ENCODE measurements around the gene UQCC5.

The UQCC5 gene

GRCh38 chr3:52561028-52561747 is 24.8 kb downstream of the UQCC5 start:
- Histone ChIP-seq H3K9me3 (ENCODE audit: low read length) (no peaks in the 10 kb centered on the region), H3K4me3 (ENCODE audit: low read length) (no peak overlapping the region), H3K27me3 (ENCODE audit: insufficient read depth, low read length) (no peaks in the 10 kb centered on the region), H3K36me3 (ENCODE audit: insufficient read depth, low read length) (peaks cover 74% of the 10 kb centered on the region), H3K4me1 (ENCODE audit: insufficient read depth, low read length) (peaks cover 14% of the 10 kb centered on the region), H2AFZ (ENCODE audit: low read depth, low read length) (no peak overlapping the region)

- Histone ChIP-seq H2AFZ (ENCODE audit: low read depth, low read length) (no peak overlapping the region), H3K4me1 (ENCODE audit: insufficient read depth, low read length) (peaks cover 6% of the 10 kb centered on the region), H3K4me3 (ENCODE audit: low read length) (no peak overlapping the region), H3K36me3 (ENCODE audit: insufficient read depth, low read length) (peaks cover 60% of the 10 kb centered on the region), H3K9me3 (ENCODE audit: low read length) (no peaks in the 10 kb centered on the region), H3K27me3 (ENCODE audit: insufficient read depth, low read length) (no peaks in the 10 kb centered on the region)
Measured at GRCh38 chr3:52563984-52564383, 27.6 kb downstream of the UQCC5 start.

GRCh38 chr3:52568069-52568468 is 31.7 kb downstream of the UQCC5 start:
- Histone ChIP-seq H3K4me3 (ENCODE audit: low read length) (no peak overlapping the region), H3K27me3 (ENCODE audit: insufficient read depth, low read length) (no peaks in the 10 kb centered on the region), H2AFZ (ENCODE audit: low read depth, low read length) (no peak overlapping the region), H3K9me3 (ENCODE audit: low read length) (no peaks in the 10 kb centered on the region), H3K36me3 (ENCODE audit: insufficient read depth, low read length) (peaks cover 48% of the 10 kb centered on the region), H3K4me1 (ENCODE audit: insufficient read depth, low read length) (no peaks in the 10 kb centered on the region)

GRCh38 chr3:52570076-52570475 is 33.7 kb downstream of the UQCC5 start:
- Histone ChIP-seq H3K4me1 (ENCODE audit: insufficient read depth, low read length) (no peaks in the 10 kb centered on the region), H2AFZ (ENCODE audit: low read depth, low read length) (no peak overlapping the region), H3K9me3 (ENCODE audit: low read length) (no peaks in the 10 kb centered on the region), H3K27me3 (ENCODE audit: insufficient read depth, low read length) (no peaks in the 10 kb centered on the region), H3K36me3 (ENCODE audit: insufficient read depth, low read length) (peaks cover 54% of the 10 kb centered on the region), H3K4me3 (ENCODE audit: low read length) (no peak overlapping the region)

- H2AFZ ChIP-seq (ENCODE audit: low read depth, low read length) = no peak overlapping the region
- peaks cover 65% of the 10 kb centered on the region for H3K36me3 ChIP-seq (ENCODE audit: insufficient read depth, low read length)
- H3K4me1 ChIP-seq (ENCODE audit: insufficient read depth, low read length) = no peaks in the 10 kb centered on the region
- no peaks in the 10 kb centered on the region for H3K9me3 ChIP-seq (ENCODE audit: low read length)
- H3K27me3 ChIP-seq (ENCODE audit: insufficient read depth, low read length) = no peaks in the 10 kb centered on the region
- H3K4me3 ChIP-seq (ENCODE audit: low read length) = no peak overlapping the region
Measured at GRCh38 chr3:52572221-52572620, 35.8 kb downstream of the UQCC5 start.

GRCh38 chr3:52574056-52574965 is 37.9 kb downstream of the UQCC5 start:
- Histone ChIP-seq H3K4me3 (ENCODE audit: low read length) (no peak overlapping the region), H2AFZ (ENCODE audit: low read depth, low read length) (no peak overlapping the region), H3K36me3 (ENCODE audit: insufficient read depth, low read length) (peaks cover 75% of the 10 kb centered on the region), H3K9me3 (ENCODE audit: low read length) (no peaks in the 10 kb centered on the region), H3K4me1 (ENCODE audit: insufficient read depth, low read length) (no peaks in the 10 kb centered on the region), H3K27me3 (ENCODE audit: insufficient read depth, low read length) (no peaks in the 10 kb centered on the region)

All from neuron (in vitro differentiated cells).